GM18873 (cell line): Measurements from ENCODE around the gene TNRC18.

Source experiments
- ATAC-seq: cut with Tn5 transposase; IDR thresholded peaks from one replicate; pipeline ENCODE4 v1.9.1; 2021; ENCODE audit warnings: mild to moderate bottlenecking, moderate library complexity, moderate number of reproducible peaks; ENCODE audit not compliant: unreplicated experiment, low FRiP score

The TNRC18 gene

GRCh38 chr7:5414916-5415315, 8.7 kb downstream of the TNRC18 start:
- ATAC-seq: no peak

GRCh38 chr7:5413449-5413786, 10.2 kb downstream of the TNRC18 start:
- ATAC-seq: no peak

GRCh38 chr7:5408777-5409176, 14.9 kb downstream of the TNRC18 start:
- ATAC-seq: no peak

- ATAC-seq: no peak
Observed at GRCh38 chr7:5406957-5407945, 16.4 kb downstream of the TNRC18 start.

- no peak for ATAC-seq
Observed at GRCh38 chr7:5404421-5404826, 19.2 kb downstream of the TNRC18 start.

- ATAC-seq: no peak
Observed at GRCh38 chr7:5403442-5403841, 20.2 kb downstream of the TNRC18 start.

- ATAC-seq: no peak
Observed at GRCh38 chr7:5397736-5398135, 25.9 kb downstream of the TNRC18 start.

GRCh38 chr7:5396999-5397663, 26.5 kb downstream of the TNRC18 start:
- ATAC-seq: peak; percentile 68

- peak; percentile 46 for ATAC-seq
Observed at GRCh38 chr7:5396542-5396941, 27.1 kb downstream of the TNRC18 start.

- no peak for ATAC-seq
Observed at GRCh38 chr7:5395246-5395645, 28.4 kb downstream of the TNRC18 start.

- no peak for ATAC-seq
Observed at GRCh38 chr7:5394264-5395105, 29.1 kb downstream of the TNRC18 start.

- no peak for ATAC-seq
Observed at GRCh38 chr7:5393748-5394147, 29.9 kb downstream of the TNRC18 start.

- ATAC-seq: no peak
Observed at GRCh38 chr7:5393328-5393727, 30.3 kb downstream of the TNRC18 start.

- no peak for ATAC-seq
Observed at GRCh38 chr7:5390918-5391317, 32.7 kb downstream of the TNRC18 start.

GRCh38 chr7:5388905-5389433, 34.7 kb downstream of the TNRC18 start:
- no peak for ATAC-seq

GRCh38 chr7:5388273-5388901, 35.2 kb downstream of the TNRC18 start:
- ATAC-seq: no peak

- ATAC-seq: no peak
Observed at GRCh38 chr7:5387711-5388245, 35.9 kb downstream of the TNRC18 start.

GRCh38 chr7:5384618-5385017, 39.0 kb downstream of the TNRC18 start:
- no peak for ATAC-seq

- ATAC-seq: no peak
Observed at GRCh38 chr7:5383314-5384098, 40.1 kb downstream of the TNRC18 start.
